NT2/D1 (cell line): ENCODE results near the gene CT47C1.

Experiments used
- DNase-seq: peaks from one replicate; pipeline ENCODE4 v3.0.0-alpha.2; 2011; ENCODE audit warnings: low read depth, low spot score
- H3K27me3 ChIP-seq: 2 replicates; pipeline ENCODE4 v1.6.0; 2011; ENCODE audit warnings: mild to moderate bottlenecking; ENCODE audit not compliant: insufficient read length, insufficient read depth
- H3K36me3 ChIP-seq: 2 replicates; pipeline ENCODE4 v1.6.1; 2011; ENCODE audit warnings: mild to moderate bottlenecking, low read length, mixed read lengths; ENCODE audit not compliant: insufficient read depth, insufficient read length
- H3K4me1 ChIP-seq: 2 replicates; pipeline ENCODE4 v1.5.1; 2011; ENCODE audit not compliant: insufficient read depth, insufficient read length
- H3K4me3 ChIP-seq: 2 replicates; pipeline ENCODE4 v1.5.1; 2011; ENCODE audit warnings: low read depth; ENCODE audit not compliant: insufficient read length
- H3K9ac ChIP-seq: 2 replicates; pipeline ENCODE4 v1.6.0; 2011; ENCODE audit warnings: low read depth; ENCODE audit not compliant: insufficient read length
- H3K9me3 ChIP-seq: 2 replicates; pipeline ENCODE4 v1.5.1; 2011; ENCODE audit warnings: mild to moderate bottlenecking, low read length; ENCODE audit not compliant: insufficient read depth
- SUZ12 ChIP-seq: IDR thresholded peaks from 2 replicates; pipeline ENCODE4 v1.6.1; 2011; ENCODE audit not compliant: insufficient read length, insufficient read depth; ENCODE audit errors: extremely low read depth
- YY1 ChIP-seq: IDR thresholded peaks from 2 replicates; pipeline ENCODE4 v1.6.1; 2011; ENCODE audit not compliant: insufficient read length, insufficient read depth
- ZNF274 ChIP-seq: IDR thresholded peaks from 2 replicates; pipeline ENCODE4 v1.6.1; 2011; ENCODE audit warnings: mild to moderate bottlenecking, low read depth, low read length

Gene CT47C1

GRCh38 chrX:119093991-119094735 is 21.4 kb downstream of the CT47C1 start:
- Histone ChIP-seq H3K36me3 (no peaks in the 10 kb centered on the region), H3K9ac (no peak overlapping the region), H3K9me3 (no peaks in the 10 kb centered on the region), H3K4me3 (no peak overlapping the region), H3K27me3 (peaks cover 4% of the 10 kb centered on the region), H3K4me1 (no peaks in the 10 kb centered on the region)
- no peak for DNase-seq
- TF ChIP-seq ZNF274 (no peak), SUZ12 (no peak), YY1 (no peak)

GRCh38 chrX:119094819-119095218 is 22.0 kb downstream of the CT47C1 start:
- Histone ChIP-seq H3K4me1 (no peaks in the 10 kb centered on the region), H3K4me3 (no peak overlapping the region), H3K9ac (no peak overlapping the region), H3K27me3 (no peaks in the 10 kb centered on the region), H3K36me3 (no peaks in the 10 kb centered on the region), H3K9me3 (no peaks in the 10 kb centered on the region)
- no peak for TF ChIP-seq YY1
- TF ChIP-seq SUZ12, result no peak
- TF ChIP-seq ZNF274, result no peak
- DNase-seq, result no peak

GRCh38 chrX:119095936-119096335 is 23.1 kb downstream of the CT47C1 start:
- Histone ChIP-seq H3K27me3 (no peaks in the 10 kb centered on the region), H3K9me3 (no peaks in the 10 kb centered on the region), H3K4me3 (no peak overlapping the region), H3K9ac (no peak overlapping the region), H3K36me3 (no peaks in the 10 kb centered on the region), H3K4me1 (no peaks in the 10 kb centered on the region)
- TF ChIP-seq SUZ12 (no peak), ZNF274 (no peak), YY1 (no peak)
- no peak for DNase-seq

GRCh38 chrX:119101168-119101567 is 28.4 kb downstream of the CT47C1 start:
- H3K9me3 ChIP-seq, result no peaks in the 10 kb centered on the region
- TF ChIP-seq ZNF274 (no peak), YY1 (no peak), SUZ12 (no peak)
- no peak for DNase-seq
- no peaks in the 10 kb centered on the region for H3K36me3 ChIP-seq
- no peaks in the 10 kb centered on the region for H3K27me3 ChIP-seq
- H3K4me1 ChIP-seq, result no peaks in the 10 kb centered on the region
- no peak overlapping the region for H3K4me3 ChIP-seq
- no peak overlapping the region for H3K9ac ChIP-seq

- no peak for DNase-seq
- Histone ChIP-seq H3K36me3 (no peaks in the 10 kb centered on the region), H3K4me1 (no peaks in the 10 kb centered on the region), H3K4me3 (no peak overlapping the region), H3K9ac (no peak overlapping the region), H3K9me3 (no peaks in the 10 kb centered on the region), H3K27me3 (no peaks in the 10 kb centered on the region)
- no peak for TF ChIP-seq SUZ12
- no peak for TF ChIP-seq YY1
- no peak for TF ChIP-seq ZNF274
Observed at GRCh38 chrX:119105826-119106225, 33.0 kb downstream of the CT47C1 start.

- Histone ChIP-seq H3K27me3 (no peaks in the 10 kb centered on the region), H3K4me3 (no peak overlapping the region), H3K36me3 (no peaks in the 10 kb centered on the region), H3K4me1 (no peaks in the 10 kb centered on the region), H3K9ac (no peak overlapping the region), H3K9me3 (no peaks in the 10 kb centered on the region)
- DNase-seq, result no peak
- TF ChIP-seq SUZ12 (no peak), ZNF274 (no peak), YY1 (no peak)
Observed at GRCh38 chrX:119107206-119107605, 34.4 kb downstream of the CT47C1 start.

GRCh38 chrX:119118780-119119395 is 46.1 kb downstream of the CT47C1 start:
- no peak overlapping the region for H3K9ac ChIP-seq
- H3K36me3 ChIP-seq, result no peaks in the 10 kb centered on the region
- no peaks in the 10 kb centered on the region for H3K9me3 ChIP-seq
- H3K27me3 ChIP-seq, result no peaks in the 10 kb centered on the region
- TF ChIP-seq ZNF274, result no peak
- no peak for TF ChIP-seq YY1
- TF ChIP-seq SUZ12, result no peak
- H3K4me1 ChIP-seq, result no peaks in the 10 kb centered on the region
- peak; percentile 58 for DNase-seq
- H3K4me3 ChIP-seq, result no peak overlapping the region
